ENCODE data around the gene TAS2R39.

The TAS2R39 gene

DNA sequence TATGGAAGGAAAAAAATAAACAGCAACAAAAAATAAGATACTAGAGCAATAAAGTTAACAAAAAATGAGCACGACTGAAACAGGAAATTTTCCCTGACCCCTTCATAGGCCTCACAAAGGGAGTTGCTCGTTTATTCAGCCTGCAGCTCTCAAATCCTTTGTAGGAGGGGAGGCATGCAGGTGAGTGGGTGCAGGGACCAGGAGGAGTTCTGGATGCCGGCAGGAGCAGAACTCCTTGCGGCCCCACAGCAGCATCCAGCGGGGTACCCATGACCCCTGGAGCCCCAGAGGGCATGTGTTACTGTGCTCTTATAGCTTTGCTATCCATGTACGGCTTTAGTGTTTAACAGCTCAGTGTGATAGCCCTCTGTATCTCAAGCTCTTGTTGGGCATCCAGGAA is 5.8 kb downstream of the TAS2R39 start:
- no peak for DNase-seq (ENCODE audit: extremely low spot score)
- CTCF ChIA-PET = interaction anchor here (1.6 kb wide), 1 partner anchor 26 kb away, joined by 3 read pairs; no protein-coding TSS in a partner anchor
- TF ChIP-seq FOXA1 (IDR thresholded peaks at IDR 0.05) = no peak
- TF ChIP-seq, protein P1, sequence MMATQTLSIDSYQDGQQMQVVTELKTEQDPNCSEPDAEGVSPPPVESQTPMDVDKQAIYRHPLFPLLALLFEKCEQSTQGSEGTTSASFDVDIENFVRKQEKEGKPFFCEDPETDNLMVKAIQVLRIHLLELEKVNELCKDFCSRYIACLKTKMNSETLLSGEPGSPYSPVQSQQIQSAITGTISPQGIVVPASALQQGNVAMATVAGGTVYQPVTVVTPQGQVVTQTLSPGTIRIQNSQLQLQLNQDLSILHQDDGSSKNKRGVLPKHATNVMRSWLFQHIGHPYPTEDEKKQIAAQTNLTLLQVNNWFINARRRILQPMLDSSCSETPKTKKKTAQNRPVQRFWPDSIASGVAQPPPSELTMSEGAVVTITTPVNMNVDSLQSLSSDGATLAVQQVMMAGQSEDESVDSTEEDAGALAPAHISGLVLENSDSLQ (IDR thresholded peaks at IDR 0.05) = no peak
- TF ChIP-seq HDGF (IDR thresholded peaks at IDR 0.05; ENCODE audit: borderline replicate concordance) = no peak
- no peak for TF ChIP-seq SUZ12 (IDR thresholded peaks at IDR 0.05)
- TF ChIP-seq L3MBTL2 (conservative IDR thresholded peaks at IDR 0.05) = no peak
- no peak for TF ChIP-seq NFRKB (IDR thresholded peaks at IDR 0.05)
- no peak for TF ChIP-seq LEF1 (IDR thresholded peaks at IDR 0.05; ENCODE audit: borderline replicate concordance)
- no peak for TF ChIP-seq ZNF384 (IDR thresholded peaks at IDR 0.05)
- no peak for TF ChIP-seq ARNT (IDR thresholded peaks at IDR 0.05)
- TF ChIP-seq BHLHE40 (IDR thresholded peaks at IDR 0.05; ENCODE audit: borderline replicate concordance) = no peak
- TF ChIP-seq FOXK2 (IDR thresholded peaks at IDR 0.05) = no peak
- no peak for TF ChIP-seq FOXM1 (IDR thresholded peaks at IDR 0.05; ENCODE audit: borderline replicate concordance)
- TF ChIP-seq SP1 (IDR thresholded peaks at IDR 0.05) = no peak
- TF ChIP-seq ELF4 (IDR thresholded peaks at IDR 0.05) = no peak
- no peak for TF ChIP-seq CTBP1 (IDR thresholded peaks at IDR 0.05; ENCODE audit: borderline replicate concordance)
- POLR2A ChIA-PET = no interaction called here

DNA sequence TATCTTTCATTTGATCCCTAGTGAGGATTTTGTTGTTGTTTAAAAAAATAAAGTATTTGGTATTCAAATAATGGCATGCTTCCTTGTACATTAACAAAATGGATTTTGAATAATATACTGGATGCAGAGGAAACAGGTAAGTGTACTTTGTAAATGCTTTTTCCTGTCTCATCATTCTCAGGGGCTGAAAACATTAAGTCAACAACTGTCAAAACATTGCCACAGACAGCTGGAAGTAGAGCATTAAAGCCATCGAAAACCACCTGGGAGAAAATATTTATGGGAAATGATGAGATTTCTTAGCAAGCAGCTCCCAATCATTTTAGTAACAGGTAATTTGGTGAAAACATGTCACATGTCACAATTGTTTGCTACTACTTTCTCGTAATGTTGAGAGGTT is 10.7 kb downstream of the TAS2R39 start:
- TF ChIP-seq, protein P1 (IDR thresholded peaks at IDR 0.05) = no peak
- no peak for TF ChIP-seq HDGF (IDR thresholded peaks at IDR 0.05; ENCODE audit: borderline replicate concordance)
- no peak for TF ChIP-seq SP1 (IDR thresholded peaks at IDR 0.05)
- no peak for TF ChIP-seq ZNF384 (IDR thresholded peaks at IDR 0.05)
- TF ChIP-seq NFRKB (IDR thresholded peaks at IDR 0.05) = no peak
- TF ChIP-seq BHLHE40 (IDR thresholded peaks at IDR 0.05; ENCODE audit: borderline replicate concordance) = no peak
- TF ChIP-seq LEF1 (IDR thresholded peaks at IDR 0.05; ENCODE audit: borderline replicate concordance) = no peak
- TF ChIP-seq SUZ12 (IDR thresholded peaks at IDR 0.05) = no peak
- no peak for TF ChIP-seq FOXK2 (IDR thresholded peaks at IDR 0.05)
- TF ChIP-seq L3MBTL2 (conservative IDR thresholded peaks at IDR 0.05) = no peak
- TF ChIP-seq FOXM1 (IDR thresholded peaks at IDR 0.05; ENCODE audit: borderline replicate concordance) = no peak
- no peak for TF ChIP-seq ARNT (IDR thresholded peaks at IDR 0.05)
- no peak for TF ChIP-seq ELF4 (IDR thresholded peaks at IDR 0.05)
- TF ChIP-seq FOXA1 (IDR thresholded peaks at IDR 0.05) = no peak
- TF ChIP-seq CTBP1 (IDR thresholded peaks at IDR 0.05; ENCODE audit: borderline replicate concordance) = no peak
- no peak for DNase-seq (ENCODE audit: extremely low spot score)
- POLR2A ChIA-PET = no interaction called here
- CTCF ChIA-PET = no interaction called here

DNA sequence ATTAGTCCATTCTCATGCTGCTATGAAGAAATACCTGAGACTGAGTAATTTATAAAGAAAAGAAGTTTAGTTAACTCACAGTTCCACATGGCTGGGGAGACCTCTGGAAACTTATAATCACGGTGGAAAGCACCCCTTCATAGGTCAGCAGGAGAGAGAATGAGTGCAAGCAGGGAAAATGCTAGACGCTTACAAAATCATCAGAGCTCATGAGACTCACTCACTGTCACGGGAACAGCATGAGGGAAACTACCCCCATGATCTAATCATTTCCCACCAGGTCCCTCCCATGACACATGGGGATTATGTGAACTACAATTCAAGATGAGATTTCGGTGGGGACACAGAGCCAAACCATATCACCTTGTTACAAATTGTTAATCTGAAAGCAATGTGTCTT is 15.8 kb downstream of the TAS2R39 start:
- CTCF ChIA-PET = no interaction called here
- TF ChIP-seq, protein P1 (IDR thresholded peaks at IDR 0.05) = no peak
- TF ChIP-seq ZNF384 (IDR thresholded peaks at IDR 0.05) (no peak), HDGF (IDR thresholded peaks at IDR 0.05; ENCODE audit: borderline replicate concordance) (no peak), ELF4 (IDR thresholded peaks at IDR 0.05) (no peak), FOXK2 (IDR thresholded peaks at IDR 0.05) (no peak), LEF1 (IDR thresholded peaks at IDR 0.05; ENCODE audit: borderline replicate concordance) (no peak), SUZ12 (IDR thresholded peaks at IDR 0.05) (no peak), L3MBTL2 (conservative IDR thresholded peaks at IDR 0.05) (no peak), NFRKB (IDR thresholded peaks at IDR 0.05) (no peak)
- no peak for DNase-seq (ENCODE audit: extremely low spot score)
- POLR2A ChIA-PET = no interaction called here

DNA sequence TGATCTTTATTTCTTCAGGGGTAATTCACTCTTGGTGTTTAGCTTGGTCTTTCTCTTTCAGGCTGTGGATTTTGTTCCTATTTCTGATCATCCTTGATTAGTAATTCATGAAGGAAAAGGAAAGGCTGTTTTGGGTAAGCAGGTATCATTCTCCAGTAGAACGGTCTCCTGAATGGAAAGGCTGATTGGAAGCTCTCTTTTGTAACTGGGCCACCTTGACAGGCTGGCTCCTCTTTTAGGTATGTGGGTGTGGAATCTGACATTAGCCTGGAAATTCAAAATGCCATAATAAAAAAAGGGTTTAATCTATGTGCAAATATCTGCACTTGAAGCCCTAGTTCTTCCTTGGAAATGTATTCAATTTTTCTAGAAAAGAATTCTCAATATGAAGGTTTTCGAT is 18.9 kb downstream of the TAS2R39 start:
- DNase-seq (ENCODE audit: extremely low spot score) = no peak
- CTCF ChIA-PET = interaction anchor here (1.2 kb wide), 1 partner anchor 13 kb away, joined by 4 read pairs; no protein-coding TSS in a partner anchor
- POLR2A ChIA-PET = no interaction called here
- TF ChIP-seq, protein P1 (IDR thresholded peaks at IDR 0.05) = no peak
- TF ChIP-seq HDGF (IDR thresholded peaks at IDR 0.05; ENCODE audit: borderline replicate concordance) (no peak), LEF1 (IDR thresholded peaks at IDR 0.05; ENCODE audit: borderline replicate concordance) (no peak), TARDBP (IDR thresholded peaks at IDR 0.05) (no peak), ELF4 (IDR thresholded peaks at IDR 0.05) (no peak), CTBP1 (IDR thresholded peaks at IDR 0.05; ENCODE audit: borderline replicate concordance) (no peak), SP1 (IDR thresholded peaks at IDR 0.05) (no peak), L3MBTL2 (conservative IDR thresholded peaks at IDR 0.05) (no peak)

DNA sequence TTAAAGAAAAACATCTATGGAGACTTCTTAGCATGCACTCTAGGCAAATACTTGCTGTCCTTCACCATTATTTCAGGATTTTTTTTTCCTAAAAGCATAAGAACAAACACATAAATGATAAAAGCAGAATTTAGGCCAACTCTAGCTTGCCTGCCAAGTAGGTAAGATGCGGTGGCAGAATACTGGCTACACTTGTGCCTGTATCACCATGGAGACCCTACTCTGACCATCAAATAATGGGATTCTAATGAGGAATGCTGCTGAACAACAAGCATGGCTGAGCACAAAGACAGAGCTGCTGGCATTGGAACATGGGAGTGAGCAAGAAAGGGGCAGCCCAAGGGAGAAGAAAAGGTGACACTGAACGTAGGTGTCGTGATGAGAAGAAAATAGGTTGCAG is 20.2 kb downstream of the TAS2R39 start:
- TF ChIP-seq TARDBP (IDR thresholded peaks at IDR 0.05) = no peak
- no peak for TF ChIP-seq ELF4 (IDR thresholded peaks at IDR 0.05)
- TF ChIP-seq FOXA1 (IDR thresholded peaks at IDR 0.05) = no peak
- TF ChIP-seq, protein P1 (IDR thresholded peaks at IDR 0.05) = no peak
- TF ChIP-seq CTBP1 (IDR thresholded peaks at IDR 0.05; ENCODE audit: borderline replicate concordance) = no peak
- no peak for TF ChIP-seq LEF1 (IDR thresholded peaks at IDR 0.05; ENCODE audit: borderline replicate concordance)
- TF ChIP-seq FOXM1 (IDR thresholded peaks at IDR 0.05; ENCODE audit: borderline replicate concordance) = no peak
- TF ChIP-seq BHLHE40 (IDR thresholded peaks at IDR 0.05; ENCODE audit: borderline replicate concordance) = no peak
- no peak for TF ChIP-seq HDGF (IDR thresholded peaks at IDR 0.05; ENCODE audit: borderline replicate concordance)
- TF ChIP-seq NFRKB (IDR thresholded peaks at IDR 0.05) = no peak
- no peak for TF ChIP-seq ARNT (IDR thresholded peaks at IDR 0.05)
- TF ChIP-seq SP1 (IDR thresholded peaks at IDR 0.05) = no peak
- no peak for TF ChIP-seq SUZ12 (IDR thresholded peaks at IDR 0.05)
- no peak for TF ChIP-seq FOXK2 (IDR thresholded peaks at IDR 0.05)
- no peak for TF ChIP-seq ZNF384 (IDR thresholded peaks at IDR 0.05)
- TF ChIP-seq L3MBTL2 (conservative IDR thresholded peaks at IDR 0.05) = no peak
- CTCF ChIA-PET = interaction anchor here (1.2 kb wide), 1 partner anchor 12 kb away, joined by 4 read pairs; no protein-coding TSS in a partner anchor
- no peak for DNase-seq (ENCODE audit: extremely low spot score)
- POLR2A ChIA-PET = no interaction called here

Measured in HEK293T (cell line).